Measurements from ENCODE around the gene ANGPTL2.

GRCh38 chr9:127130661-127131538 is 8.5 kb upstream of the ANGPTL2 start:
- TF ChIP-seq, protein P1, sequence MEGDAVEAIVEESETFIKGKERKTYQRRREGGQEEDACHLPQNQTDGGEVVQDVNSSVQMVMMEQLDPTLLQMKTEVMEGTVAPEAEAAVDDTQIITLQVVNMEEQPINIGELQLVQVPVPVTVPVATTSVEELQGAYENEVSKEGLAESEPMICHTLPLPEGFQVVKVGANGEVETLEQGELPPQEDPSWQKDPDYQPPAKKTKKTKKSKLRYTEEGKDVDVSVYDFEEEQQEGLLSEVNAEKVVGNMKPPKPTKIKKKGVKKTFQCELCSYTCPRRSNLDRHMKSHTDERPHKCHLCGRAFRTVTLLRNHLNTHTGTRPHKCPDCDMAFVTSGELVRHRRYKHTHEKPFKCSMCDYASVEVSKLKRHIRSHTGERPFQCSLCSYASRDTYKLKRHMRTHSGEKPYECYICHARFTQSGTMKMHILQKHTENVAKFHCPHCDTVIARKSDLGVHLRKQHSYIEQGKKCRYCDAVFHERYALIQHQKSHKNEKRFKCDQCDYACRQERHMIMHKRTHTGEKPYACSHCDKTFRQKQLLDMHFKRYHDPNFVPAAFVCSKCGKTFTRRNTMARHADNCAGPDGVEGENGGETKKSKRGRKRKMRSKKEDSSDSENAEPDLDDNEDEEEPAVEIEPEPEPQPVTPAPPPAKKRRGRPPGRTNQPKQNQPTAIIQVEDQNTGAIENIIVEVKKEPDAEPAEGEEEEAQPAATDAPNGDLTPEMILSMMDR (conservative IDR thresholded peaks at IDR 0.05 in 1 of 2, IDR thresholded peaks at IDR 0.05 in 1 of 2; ENCODE audit: extremely low read depth in 1 of 2, insufficient read depth in 1 of 2, low read depth in 1 of 2, low read length in 2 of 2): no peak
- TF ChIP-seq EZH2 (IDR thresholded peaks at IDR 0.05; ENCODE audit: borderline replicate concordance, low read length): no peak
